Hindlimb muscle (tissue), 1 donor: Measurements from ENCODE around the gene CILP. TPM values are rescaled to one million over a fixed set of nuclear protein-coding genes. Genes with fewer than 3 reads are reported as not detected.

Source experiments
- polyA plus RNA-seq: library from polyadenylated mRNA; unstranded; fragments of 120-200 nt; gene quantifications from one replicate; pipeline ENCODE4 v1.2.1, GENCODE V29; 2013; ENCODE audit not compliant: insufficient read length

The CILP gene
- polyA plus RNA-seq, 1 donor: 20.6 TPM

Other genes starting within 250 kb of the CILP start
- gene SPG21, start 221.6 kb downstream of the CILP start, polyA plus RNA-seq: 75.3 TPM
- gene MTFMT, start 181.8 kb downstream of the CILP start, polyA plus RNA-seq: 10.3 TPM
- 2.4 TPM for gene SLC51B, start 166.1 kb downstream of the CILP start, polyA plus RNA-seq
- gene RASL12, start 143.5 kb downstream of the CILP start, polyA plus RNA-seq: 14.1 TPM
- 1.7 TPM for gene KBTBD13, start 134.7 kb downstream of the CILP start, polyA plus RNA-seq
- gene UBAP1L, start 96.3 kb downstream of the CILP start, polyA plus RNA-seq: 6.4 TPM
- 25.7 TPM for gene PDCD7, start 77.7 kb downstream of the CILP start, polyA plus RNA-seq
- gene CLPX, start 26.1 kb downstream of the CILP start, polyA plus RNA-seq: 43.9 TPM
- gene PARP16, start 75.4 kb upstream of the CILP start, polyA plus RNA-seq: 11.9 TPM
- not detected for gene RNU5A-1, start 84.6 kb upstream of the CILP start, polyA plus RNA-seq
- not detected for gene RNU5B-1, start 93.2 kb upstream of the CILP start, polyA plus RNA-seq
- 5.0 TPM for gene IGDCC3, start 166.5 kb upstream of the CILP start, polyA plus RNA-seq
- 113 TPM for gene IGDCC4, start 211.5 kb upstream of the CILP start, polyA plus RNA-seq